H1 (cell line): ENCODE measurements around the gene HTATIP2. TPM values are rescaled to one million over a fixed set of nuclear protein-coding genes. Genes with fewer than 3 reads are reported as not detected.

Experiments used
- BRCA1 ChIP-seq: IDR thresholded peaks from 2 replicates; pipeline ENCODE4 v1.6.1; 2012; ENCODE audit warnings: low read depth, low read length, improper control_type of control experiment
- CHD7 ChIP-seq: fragments of 300-600 bp; sonication (generic); IDR thresholded peaks from 2 replicates; pipeline ENCODE4 v1.7.1; 2012; ENCODE audit warnings: low read length, moderate library complexity, mild to moderate bottlenecking, inconsistent platforms; ENCODE audit not compliant: insufficient replicate concordance
- polyA plus RNA-seq, 7 experiments: library from polyadenylated mRNA; depleted of rRNA in 3 of 7; stranded (reverse) in 5 of 7; unstranded in 2 of 7; fragments of >200 nt in 5 of 7; fragments of 200-250 nt in 2 of 7; gene quantifications; 1 replicate in 5 of 7; 2 replicates in 1 of 7; 4 replicates in 1 of 7; pipeline versions ENCODE4 v1.2.1 to v1.2.3, GENCODE V29; 2011 to 2013; ENCODE audit warnings: missing spikeins in 2 of 7, mixed read lengths in 2 of 7
- total RNA-seq: library from RNA; stranded (reverse); fragmentation: NEBNext Ultra II Directional; extraction: Animal tissue kit (Norgen Biotek cat#: 25700); gene quantifications from 2 replicates; pipeline ENCODE4 v1.2.1, GENCODE V29; 2021

The HTATIP2 gene
- total and polyA plus RNA-seq, 2 of the 8 experiments (the other 6 are each of a cell fraction or from before 2014, with no cell fraction given), result 22.6 to 33.1 TPM

DNA sequence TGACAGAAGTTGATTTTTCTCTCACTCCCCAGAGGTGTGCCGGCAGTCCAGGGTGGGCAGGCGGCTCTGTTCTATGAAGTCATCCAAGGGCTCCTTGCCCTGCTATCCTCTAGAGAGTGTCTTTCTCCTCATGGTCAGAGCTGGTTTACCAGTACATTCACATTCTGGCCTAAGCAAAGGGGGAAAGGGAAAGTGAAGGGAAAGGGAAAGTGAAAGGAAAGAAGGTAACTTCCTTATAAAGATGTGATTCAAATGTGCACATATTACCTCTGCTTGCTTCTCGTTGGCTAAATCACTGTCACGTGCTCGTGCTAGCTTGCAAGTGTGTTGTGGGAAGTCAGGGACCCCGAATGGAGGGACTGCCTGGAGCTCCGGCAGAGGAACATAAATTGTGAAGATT, 2.9 kb upstream of the HTATIP2 start (continued):
- TF ChIP-seq CHD7 (no peak), BRCA1 (no peak)
- TF ChIP-seq, all 59 proteins: peak for 0
